ENCODE measurements around the gene IDH2.
"Not testable (repeated sequence)": the region's sequence is repeated elsewhere in the genome, so short reads cannot be mapped to it uniquely, and the experiment has no call there.

Gene IDH2

GRCh38 chr15:90113166-90113565 lies 10.9 kb upstream of the IDH2 start:
- ATAC-seq: no peak

GRCh38 chr15:90109163-90109751 lies 7.0 kb upstream of the IDH2 start:
- not testable (repeated sequence) for ATAC-seq

GRCh38 chr15:90108038-90108437 lies 5.8 kb upstream of the IDH2 start:
- not testable (repeated sequence) for ATAC-seq

- ATAC-seq: no peak
Measured at GRCh38 chr15:90106522-90107117, 4.4 kb upstream of the IDH2 start.

GRCh38 chr15:90105521-90105920 lies 3.3 kb upstream of the IDH2 start:
- no peak for ATAC-seq

GRCh38 chr15:90104551-90104950 lies 2.3 kb upstream of the IDH2 start:
- no peak for ATAC-seq

GRCh38 chr15:90103701-90104329 lies 1.5 kb upstream of the IDH2 start:
- no peak for ATAC-seq

GRCh38 chr15:90101130-90101968 lies 919 bp downstream of the IDH2 start:
- ATAC-seq: no peak

GRCh38 chr15:90099868-90100831 lies 2.1 kb downstream of the IDH2 start:
- no peak for ATAC-seq

GRCh38 chr15:90099072-90099867 lies 3.0 kb downstream of the IDH2 start:
- ATAC-seq: no peak

- peak; percentile 79 for ATAC-seq
Measured at GRCh38 chr15:90097475-90097874, 4.8 kb downstream of the IDH2 start.

GRCh38 chr15:90095521-90095959 lies 6.7 kb downstream of the IDH2 start:
- no peak for ATAC-seq

GRCh38 chr15:90091156-90091931 lies 10.9 kb downstream of the IDH2 start:
- ATAC-seq: no peak

- no peak for ATAC-seq
Measured at GRCh38 chr15:90090226-90090848, 11.9 kb downstream of the IDH2 start.

GRCh38 chr15:90087454-90088154 lies 14.7 kb downstream of the IDH2 start:
- ATAC-seq: peak in 1 of 2 donors; percentile 39

- peak; percentile 72 to 74 for ATAC-seq
Measured at GRCh38 chr15:90086868-90087268, 15.4 kb downstream of the IDH2 start.

GRCh38 chr15:90085565-90085964 lies 16.7 kb downstream of the IDH2 start:
- no peak for ATAC-seq

GRCh38 chr15:90084876-90085423 lies 17.3 kb downstream of the IDH2 start:
- no peak for ATAC-seq

Data from activated CD4-positive, CD25-positive, alpha-beta regulatory T cell treated with anti-CD3 and anti-CD28 coated beads, Interleukin-2, amount 50 U/mL, for 24 hours (primary cell).